ENCODE results near the gene PPT2.
"Not testable (repeated sequence)": the region's sequence is repeated elsewhere in the genome, so short reads cannot be mapped to it uniquely, and the experiment has no call there.

PPT2 gene

DNA sequence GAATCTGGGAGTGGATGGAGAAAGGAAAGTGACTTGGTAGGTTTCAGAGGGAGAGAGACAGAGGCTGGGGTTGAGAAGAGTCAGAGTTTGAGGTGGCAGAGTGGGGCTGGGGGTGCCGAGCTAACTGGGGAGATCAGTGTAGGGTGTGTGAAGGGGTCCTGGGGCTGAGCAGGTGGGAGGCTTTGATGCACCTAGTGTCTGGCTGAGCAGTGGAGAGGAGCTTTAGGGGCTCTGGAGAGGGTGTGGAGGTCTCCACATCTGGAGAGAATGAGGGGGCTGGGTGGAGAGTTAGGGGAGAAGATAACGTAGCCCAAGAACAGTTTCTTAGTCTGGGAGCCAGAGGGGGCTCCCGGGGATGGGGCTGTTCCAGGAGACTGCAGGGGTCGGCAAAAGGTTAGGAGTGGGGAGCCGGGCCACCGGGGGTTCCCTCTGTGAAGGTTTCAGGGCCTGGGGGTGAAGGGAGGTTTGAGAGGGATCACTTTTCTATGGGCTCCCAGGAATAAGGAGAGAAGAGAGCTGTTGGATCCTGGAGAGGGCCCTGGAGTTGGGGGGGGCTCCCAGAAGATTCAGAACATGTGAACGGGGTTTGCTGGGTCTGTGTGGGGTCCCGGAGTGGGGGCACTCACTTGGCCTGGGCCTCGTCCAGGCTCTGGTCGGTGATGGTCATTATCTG is 35.3 kb downstream of the PPT2 start:
- DNase-seq (ENCODE audit: low read depth in 2 of 2, low spot score in 1 of 2): no peak

GRCh38 chr6:32189742-32190053 is 35.8 kb downstream of the PPT2 start:
- DNase-seq (ENCODE audit: low read depth in 2 of 2, low spot score in 1 of 2): no peak

- peak; percentile 64 to 75 for DNase-seq (ENCODE audit: low read depth in 2 of 2, low spot score in 1 of 2)
Measured at GRCh38 chr6:32190054-32190851, 36.3 kb downstream of the PPT2 start, which contains the start of gene PBX2. PBX2 (minus strand) TSS chr6:32190202; CDS start chr6:32189915, 287 bp downstream.

GRCh38 chr6:32190911-32191677 is 37.2 kb downstream of the PPT2 start:
- no peak for DNase-seq (ENCODE audit: low read depth in 2 of 2, low spot score in 1 of 2)

DNA sequence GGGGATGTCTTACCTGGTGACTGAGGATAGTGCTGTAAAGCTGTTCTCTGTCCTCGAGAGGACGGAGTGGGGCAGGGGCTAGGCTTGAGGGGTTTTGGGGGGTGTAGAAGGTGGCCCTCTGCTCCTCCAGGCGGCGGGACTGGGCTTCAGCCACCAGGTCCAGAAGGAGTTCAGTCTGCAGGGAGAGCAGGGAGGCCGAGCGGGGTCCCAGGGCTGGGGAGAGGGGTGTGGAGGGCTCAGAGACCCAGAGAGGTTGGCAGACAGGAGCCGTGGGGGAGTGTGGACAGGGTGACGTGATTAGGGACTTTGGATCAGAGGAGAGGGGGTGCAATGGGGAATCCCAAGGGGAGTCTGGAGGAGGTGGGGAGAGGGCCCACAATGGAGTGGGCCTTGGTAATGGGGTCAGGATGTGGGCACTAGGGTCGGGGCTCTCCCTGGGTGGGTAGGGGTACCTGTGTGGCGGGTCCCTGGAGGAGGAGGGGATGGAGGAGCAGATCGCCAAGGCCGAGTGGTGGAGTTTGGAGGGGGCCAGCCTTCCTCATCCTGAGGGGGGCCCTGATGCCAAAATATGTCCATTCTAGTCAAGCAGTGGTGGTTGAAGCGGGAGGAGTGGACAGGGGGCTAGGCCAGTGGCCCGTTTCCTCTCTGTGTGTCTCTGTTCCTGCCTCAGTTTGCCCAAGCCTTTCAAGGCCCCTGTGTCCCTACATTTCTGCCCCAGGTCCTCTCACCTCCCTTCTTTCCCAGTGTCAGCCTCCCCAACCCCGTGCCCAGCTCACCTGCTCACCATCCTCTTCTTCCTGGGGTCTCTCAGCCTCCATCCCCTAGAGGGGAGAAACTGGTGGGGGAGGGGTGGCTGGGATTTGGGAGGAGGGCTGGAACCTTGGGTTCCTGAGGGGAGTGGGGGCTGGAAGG is 38.0 kb downstream of the PPT2 start:
- no peak for DNase-seq (ENCODE audit: low read depth in 2 of 2, low spot score in 1 of 2)

DNA sequence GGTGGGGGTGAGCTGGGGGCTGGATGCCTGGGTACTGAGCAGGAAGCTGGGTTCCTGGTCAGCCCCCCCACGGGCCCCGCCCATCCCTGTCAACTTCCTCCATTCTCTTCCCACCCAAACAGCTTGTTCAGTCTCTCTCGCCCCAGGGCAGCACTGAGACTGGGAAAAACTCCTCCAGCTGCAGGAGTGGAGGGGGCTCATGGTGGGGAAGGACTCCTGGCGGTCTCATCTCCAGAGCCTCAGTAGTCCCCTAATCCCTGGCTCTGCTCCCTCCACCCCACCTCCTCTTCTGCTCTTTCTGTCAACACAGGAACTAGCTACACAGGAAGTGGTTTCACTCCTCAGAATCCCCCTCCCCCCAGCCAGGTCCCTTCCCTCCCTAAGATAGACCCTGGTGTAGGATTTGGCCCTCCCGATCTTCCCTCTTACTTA is 38.7 kb downstream of the PPT2 start, which contains the start of gene GPSM3:
Gene GPSM3, minus strand, starts transcription at position 36 of the 432 bp plus-strand sequence. CDS start 130 bp downstream, outside the sequence.
- DNase-seq (ENCODE audit: low read depth in 2 of 2, low spot score in 1 of 2): no peak

DNA sequence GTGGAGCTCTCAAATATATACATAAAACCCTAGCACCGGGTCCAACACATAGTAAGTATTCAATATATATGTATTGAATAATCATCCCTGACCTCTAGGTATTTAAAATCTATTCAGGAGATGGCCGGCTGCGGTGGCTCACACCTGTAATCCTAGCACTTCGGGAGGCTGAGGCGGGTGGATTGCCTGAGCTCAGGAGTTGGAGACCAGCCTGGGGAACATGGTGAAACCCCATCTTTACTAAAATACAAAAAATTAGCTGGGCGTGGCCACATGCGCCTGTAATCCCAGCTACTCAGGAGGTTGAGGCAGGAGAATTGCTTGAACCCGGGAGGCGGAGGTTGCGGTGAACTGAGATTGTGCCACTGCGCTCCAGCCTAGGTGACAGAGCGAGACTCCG is 39.2 kb downstream of the PPT2 start:
- not testable (repeated sequence) for DNase-seq (ENCODE audit: low read depth in 2 of 2, low spot score in 1 of 2)

- no peak for DNase-seq (ENCODE audit: low read depth in 2 of 2, low spot score in 1 of 2)
Measured at GRCh38 chr6:32194388-32194787, 40.4 kb downstream of the PPT2 start.

GRCh38 chr6:32194825-32195651 is 41.1 kb downstream of the PPT2 start:
- no peak for DNase-seq (ENCODE audit: low read depth in 2 of 2, low spot score in 1 of 2)

- peak; percentile 100 for DNase-seq (ENCODE audit: low read depth in 2 of 2, low spot score in 1 of 2)
Measured at GRCh38 chr6:32195652-32195901, 41.6 kb downstream of the PPT2 start.

DNA sequence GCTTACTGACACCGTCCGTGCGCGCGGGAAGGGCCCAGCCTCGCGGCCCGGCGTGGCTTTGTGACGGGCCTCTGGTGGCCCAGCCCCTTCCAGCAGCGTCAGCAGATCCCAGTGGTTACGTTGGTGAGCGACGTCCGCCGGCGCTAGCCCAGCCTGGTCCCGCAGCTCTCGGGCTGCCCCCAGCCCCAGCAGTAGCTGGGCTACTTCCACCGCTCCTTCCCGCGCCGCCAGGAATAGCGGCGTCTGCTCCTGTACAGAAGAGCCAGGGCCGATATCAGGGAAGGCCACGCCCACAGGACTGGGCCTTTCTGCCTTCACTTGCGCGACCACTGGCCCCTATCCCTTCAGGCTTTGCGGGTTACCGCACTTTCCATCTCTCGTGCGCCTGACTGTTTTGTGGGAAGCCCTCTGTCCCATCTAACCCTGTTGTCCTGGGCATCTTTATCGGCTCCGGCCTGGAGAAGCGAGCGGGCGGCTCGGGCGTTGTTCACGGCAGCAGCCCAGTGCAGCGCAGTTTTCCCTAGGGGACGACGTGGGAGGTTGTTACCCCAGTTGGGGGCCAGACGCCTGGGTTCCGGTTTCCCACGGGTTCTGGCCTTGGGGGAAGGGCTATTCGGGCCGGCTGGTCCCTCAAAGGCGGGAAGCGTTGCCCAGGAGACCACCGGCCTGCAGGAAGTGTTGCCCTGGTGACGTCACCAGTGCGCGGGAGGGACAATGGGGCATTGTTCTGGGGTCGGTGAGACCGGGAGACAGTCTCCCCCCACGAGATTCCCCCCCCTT is 42.2 kb downstream of the PPT2 start:
- peak in 1 of 2 donors; percentile 31 for DNase-seq (ENCODE audit: low read depth in 2 of 2, low spot score in 1 of 2)

DNA sequence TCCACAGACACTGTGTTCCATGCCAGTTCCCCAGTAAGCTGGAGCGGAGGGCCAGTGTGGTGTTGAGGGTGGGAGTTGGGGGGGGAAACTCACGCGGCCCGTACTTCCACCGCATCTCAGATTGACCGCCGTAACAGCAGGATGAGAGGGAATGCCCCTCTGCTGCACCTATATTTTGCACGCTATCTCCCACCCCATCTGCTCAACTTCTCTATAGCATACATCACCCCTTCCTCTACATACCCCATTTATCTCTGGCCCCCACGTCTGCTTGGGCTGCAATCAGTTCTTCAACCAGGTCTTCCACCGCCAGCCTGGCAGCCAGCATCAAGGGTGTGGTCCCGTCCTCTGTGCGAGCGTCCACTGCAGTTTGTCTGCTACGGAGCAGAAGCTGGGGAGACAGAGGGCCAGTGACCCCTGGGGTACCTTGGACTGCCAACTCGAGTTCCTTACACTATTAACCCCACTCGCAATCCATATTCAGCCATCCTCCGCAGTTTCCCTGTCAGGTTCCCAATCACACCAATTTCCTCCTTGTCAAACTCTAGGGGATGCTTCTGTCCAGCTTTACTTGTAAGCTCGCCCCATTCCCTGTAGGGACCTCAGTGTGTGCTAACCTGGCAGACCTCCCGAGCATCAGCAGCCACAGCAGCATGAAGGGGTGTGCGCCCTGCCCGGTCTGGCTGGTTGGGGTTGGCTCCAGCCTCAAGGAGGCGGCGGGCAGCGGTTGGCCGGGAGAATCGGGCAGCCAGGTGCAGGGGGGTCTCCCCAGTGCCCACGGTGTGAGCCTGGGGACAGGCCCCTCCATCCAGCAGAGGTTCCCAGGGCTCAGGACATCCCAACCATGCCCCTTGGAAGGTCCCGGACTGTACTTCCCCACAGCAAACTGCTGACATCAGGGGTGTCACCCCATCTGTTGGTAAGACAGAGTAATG is 43.0 kb downstream of the PPT2 start:
- DNase-seq (ENCODE audit: low read depth in 2 of 2, low spot score in 1 of 2): no peak

- no peak for DNase-seq (ENCODE audit: low read depth in 2 of 2, low spot score in 1 of 2)
Measured at GRCh38 chr6:32198345-32198696, 44.4 kb downstream of the PPT2 start.

GRCh38 chr6:32198866-32199265 is 44.9 kb downstream of the PPT2 start:
- no peak for DNase-seq (ENCODE audit: low read depth in 2 of 2, low spot score in 1 of 2)

DNA sequence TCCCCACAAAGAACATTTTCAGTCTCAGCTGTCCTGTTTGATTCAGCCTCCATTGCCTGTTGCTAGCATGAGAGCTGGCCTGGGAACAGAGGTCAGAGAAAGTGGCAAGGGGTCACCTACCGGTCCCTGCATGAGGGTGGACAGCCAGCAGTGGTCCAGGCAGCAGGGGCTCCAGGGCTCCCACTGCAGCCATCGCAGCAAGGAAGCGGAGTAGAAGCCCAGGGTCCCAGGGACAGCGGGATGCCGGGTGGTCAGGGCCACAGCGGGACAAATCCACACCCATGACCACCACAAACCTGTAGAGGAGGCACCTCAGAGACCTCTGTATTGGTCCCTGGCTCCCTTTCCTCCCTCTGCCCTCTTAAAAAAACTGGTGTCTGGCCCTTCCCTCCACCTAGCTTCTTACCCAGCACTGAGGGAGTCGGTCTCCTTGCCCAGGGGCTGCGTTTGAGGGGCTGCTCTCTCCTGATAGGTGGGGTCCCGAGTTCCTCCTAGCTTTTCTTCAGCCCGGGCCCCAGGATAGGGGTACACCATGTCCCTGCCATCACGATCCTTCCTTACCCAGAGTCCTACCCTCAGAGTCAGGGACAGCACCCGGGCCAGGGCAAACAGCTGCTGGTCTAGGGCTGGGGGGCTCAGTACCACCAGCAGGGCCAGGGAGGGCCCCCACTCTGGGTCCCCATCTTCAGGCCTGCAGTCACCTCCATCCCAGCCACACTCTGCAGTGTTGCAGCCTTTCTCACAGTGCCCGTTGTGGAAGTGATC is 47.0 kb downstream of the PPT2 start:
- DNase-seq (ENCODE audit: low read depth in 2 of 2, low spot score in 1 of 2): no peak

GRCh38 chr6:32202186-32202585 is 48.2 kb downstream of the PPT2 start:
- DNase-seq (ENCODE audit: low read depth in 2 of 2, low spot score in 1 of 2): no peak

- no peak for DNase-seq (ENCODE audit: low read depth in 2 of 2, low spot score in 1 of 2)
Measured at GRCh38 chr6:32203426-32204267, 49.7 kb downstream of the PPT2 start.

Data from stimulated activated CD8-positive, alpha-beta memory T cell treated with anti-CD3 and anti-CD28 coated beads, Interleukin-4, amount 100 ng/mL, for 1 hour (primary cell).